ENCODE measurements around the gene PLK1. TPM values are rescaled to one million over a fixed set of nuclear protein-coding genes. Genes with fewer than 3 reads are reported as not detected.
"Not testable (repeated sequence)": the region's sequence is repeated elsewhere in the genome, so short reads cannot be mapped to it uniquely, and the experiment has no call there.

The PLK1 gene
- total RNA-seq, 1 experiment from 2014 or later: 72.9 TPM

DNA sequence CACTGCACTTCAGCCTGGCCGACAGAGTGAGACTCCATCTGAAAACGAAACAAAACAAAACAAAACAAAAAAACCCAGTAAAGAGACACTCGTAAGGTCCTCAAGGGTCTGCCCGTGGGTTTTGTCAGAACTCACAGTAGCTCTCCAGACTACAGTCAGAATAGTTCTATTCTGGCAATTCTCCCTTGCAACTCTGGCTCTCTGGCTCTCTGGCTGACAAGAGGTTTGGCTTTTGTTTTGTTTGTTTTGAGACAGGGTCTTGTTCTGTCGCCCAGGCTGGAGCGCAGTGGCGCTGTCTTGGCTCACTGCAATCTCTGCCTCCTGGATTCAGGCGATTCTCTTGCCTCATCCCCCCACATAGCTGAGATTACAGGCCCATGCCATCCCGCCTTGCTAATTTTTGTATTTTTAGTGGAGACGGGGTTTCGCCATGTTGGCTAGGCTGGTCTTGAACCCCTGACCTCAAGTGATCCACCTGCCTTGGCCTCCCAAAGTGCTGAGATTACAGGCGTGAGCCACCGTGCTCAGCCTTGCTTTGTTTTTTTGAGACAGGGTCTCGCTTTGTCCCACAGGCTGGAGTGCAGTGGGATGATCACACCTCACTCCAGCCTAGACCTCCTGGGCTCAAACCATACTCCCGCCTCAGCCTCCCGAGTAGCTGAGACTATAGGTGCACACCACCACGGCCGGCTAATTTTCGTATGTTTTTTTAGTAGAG, 55.6 kb downstream of the PLK1 start:
- Histone ChIP-seq H3K27me3 (replicated peaks) (no peaks in the 10 kb centered on the region), H3K27ac (no peak overlapping the region), H3K4me1 (replicated peaks) (no peaks in the 10 kb centered on the region), H3K9me3 (replicated peaks) (no peaks in the 10 kb centered on the region), H3K36me3 (no peaks in the 10 kb centered on the region), H3K4me3 (no peak overlapping the region)
- DNase-seq (ENCODE audit: low read depth in 1 of 2, low spot score in 2 of 2): no peak

DNA sequence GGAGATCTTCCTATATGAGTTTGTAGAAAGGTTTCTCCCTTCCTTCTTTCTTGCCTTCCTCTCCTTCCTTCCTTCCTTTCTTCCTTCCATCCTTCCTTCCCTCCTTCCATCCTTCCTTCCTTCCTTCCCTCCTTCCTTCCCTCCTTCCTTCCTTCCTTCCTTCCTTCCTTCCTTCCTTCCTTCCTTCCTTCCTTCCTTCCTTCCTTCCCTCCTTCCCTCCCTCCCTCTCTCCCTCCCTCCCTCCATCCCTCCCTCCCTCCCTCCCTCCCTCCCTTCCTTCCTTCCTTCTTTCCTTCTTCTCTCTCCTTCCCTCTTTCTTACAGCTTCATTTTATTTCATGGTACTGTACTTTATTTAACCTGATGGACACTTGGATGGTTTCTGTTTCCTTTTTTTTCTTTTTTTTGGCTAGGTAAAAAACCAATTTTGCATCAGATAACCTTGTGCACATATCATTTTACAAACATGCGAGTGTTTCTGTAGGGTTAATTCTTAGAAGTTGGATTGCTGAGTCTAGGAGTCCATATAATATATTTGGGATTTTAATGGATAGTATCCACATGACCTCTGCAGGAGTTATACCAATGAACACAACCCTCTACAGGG, 58.8 kb downstream of the PLK1 start:
- not testable (repeated sequence) for H3K27ac ChIP-seq; H3K4me3 ChIP-seq; DNase-seq (ENCODE audit: low read depth in 1 of 2, low spot score in 2 of 2); H3K27me3 ChIP-seq (replicated peaks); H3K36me3 ChIP-seq; H3K9me3 ChIP-seq (replicated peaks); H3K4me1 ChIP-seq (replicated peaks)

DNA sequence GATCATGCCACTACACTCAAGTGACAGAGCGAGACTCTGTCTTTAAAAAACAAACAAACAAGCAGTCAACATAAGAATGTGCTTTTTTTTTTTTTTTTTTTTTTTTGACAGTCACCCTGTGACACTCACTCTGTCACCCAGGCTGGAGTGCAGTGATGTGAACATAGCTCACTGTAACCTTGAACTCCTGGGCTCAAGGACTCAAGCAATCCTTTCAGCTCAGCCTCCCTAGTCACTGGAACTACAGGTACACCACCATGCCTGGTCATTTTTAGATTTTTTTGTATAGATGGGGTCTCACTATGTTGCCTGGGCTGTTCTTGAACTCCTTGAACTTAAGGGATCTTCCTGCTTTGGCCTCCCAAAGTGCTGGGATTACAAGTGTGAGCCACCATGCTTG, 60.8 kb downstream of the PLK1 start:
- no peaks in the 10 kb centered on the region for H3K4me1 ChIP-seq (replicated peaks)
- H3K4me3 ChIP-seq: no peak overlapping the region
- no peak for DNase-seq (ENCODE audit: low read depth in 1 of 2, low spot score in 2 of 2)
- no peak overlapping the region for H3K27ac ChIP-seq
- H3K36me3 ChIP-seq: no peaks in the 10 kb centered on the region
- no peaks in the 10 kb centered on the region for H3K27me3 ChIP-seq (replicated peaks)
- H3K9me3 ChIP-seq (replicated peaks): no peaks in the 10 kb centered on the region

Other genes with a start within 250 kb of the PLK1 start
- 10.9 and 16.1 TPM in 2 replicates for gene COG7, start 225.7 kb upstream of the PLK1 start, total RNA-seq (2014; rRNA removed; shearing (Covaris generic))
- gene GGA2, start 168.4 kb upstream of the PLK1 start, total RNA-seq (2014; rRNA removed; shearing (Covaris generic)): 11.7 and 28.0 TPM in 2 replicates
- gene EARS2, start 121.5 kb upstream of the PLK1 start, total RNA-seq (2014; rRNA removed; shearing (Covaris generic)): 48.4 and 51.2 TPM in 2 replicates
- gene UBFD1, start 121.2 kb upstream of the PLK1 start, total RNA-seq (2014; rRNA removed; shearing (Covaris generic)): 88.0 and 173 TPM in 2 replicates
- gene NDUFAB1, start 82.6 kb upstream of the PLK1 start, total RNA-seq (2014; rRNA removed; shearing (Covaris generic)): 140 and 184 TPM in 2 replicates
- gene PALB2, start 37.6 kb upstream of the PLK1 start, total RNA-seq (2014; rRNA removed; shearing (Covaris generic)): 9.7 and 12.4 TPM in 2 replicates
- 22.4 and 57.8 TPM in 2 replicates for gene DCTN5, start 37.4 kb upstream of the PLK1 start, total RNA-seq (2014; rRNA removed; shearing (Covaris generic))
- not detected in 2 replicates for gene ERN2, start 34.3 kb downstream of the PLK1 start, total RNA-seq (2014; rRNA removed; shearing (Covaris generic))
- not detected in 2 replicates for gene CHP2, start 76.1 kb downstream of the PLK1 start, total RNA-seq (2014; rRNA removed; shearing (Covaris generic))
- 1.8 and 4.2 TPM in 2 replicates for gene PRKCB, start 157.1 kb downstream of the PLK1 start, total RNA-seq (2014; rRNA removed; shearing (Covaris generic))

All from SJSA1 (cell line).